Testis (tissue), 3 donors: ENCODE data around the gene KRT7. TPM values are rescaled to one million over a fixed set of nuclear protein-coding genes. Genes with fewer than 3 reads are reported as not detected.

ENCODE experiments used
- DNase-seq: peaks from one replicate; pipeline ENCODE4 v3.0.0-alpha.2; 2019
- H3K27ac ChIP-seq, 2 donors: fragments of 200-600 bp; sonication (generic); one replicate each; pipeline ENCODE4 v1.5.1; 2019
- H3K27me3 ChIP-seq: fragments of 200-600 bp; sonication (generic); one replicate; pipeline ENCODE4 v1.5.1; 2019
- H3K36me3 ChIP-seq: fragments of 200-600 bp; sonication (generic); one replicate; pipeline ENCODE4 v1.5.1; 2017; ENCODE audit warnings: low read depth; ENCODE audit errors: missing control alignments
- H3K4me1 ChIP-seq: fragments of 200-600 bp; sonication (generic); one replicate; pipeline ENCODE4 v1.5.1; 2019
- H3K4me3 ChIP-seq, 2 donors: fragments of 200-600 bp; sonication (generic); one replicate each; pipeline ENCODE4 v1.5.1; 2017 to 2019
- H3K9me3 ChIP-seq: fragments of 200-600 bp; sonication (generic); one replicate; pipeline ENCODE4 v1.5.1; 2017
- POLR2A ChIP-seq: fragments of 450-650 bp; IDR thresholded peaks from one replicate; pipeline ENCODE4 v1.6.1; 2017; ENCODE audit warnings: antibody characterized with exemption, mild to moderate bottlenecking, moderate library complexity
- WGBS, 2 donors: methylation state at CpG; one replicate each; pipeline ENCODE4 v1.1.5; 2018; 5-methylcytosine and 5-hydroxymethylcytosine counted together
- intact Hi-C: fragments of 100-400 bp; cut with DNase I; formaldehyde crosslinking; loops from one replicate; pipeline ENCODE4 v1.15.1; 2023; ENCODE audit warnings: low total_unique reads
- polyA plus RNA-seq: library from polyadenylated mRNA; stranded (reverse); fragments of 350-450 nt; fragmentation: Illumina TruSeq; extraction: RNeasy Lipid Tissue Mini Kit (QIAGEN cat#74804); gene quantifications from one replicate; pipeline ENCODE4 v1.2.3, GENCODE V29; 2014; ENCODE audit warnings: low read depth, low replicate concordance; ENCODE audit not compliant: insufficient read depth
- total RNA-seq, 2 donors: library from RNA; depleted of rRNA; stranded (reverse); fragments of >200 nt; gene quantifications; one replicate each; pipeline ENCODE4 v1.2.3, GENCODE V29; 2016
- TF ChIP-seq, protein P1 (sequence below), 3 experiments: fragments of 450-650 bp in 2 of 3; fragments of 200-600 bp in 1 of 3; sonication (generic) in 1 of 3; IDR thresholded peaks; one replicate each; pipeline ENCODE4 v1.5.1; 2016 to 2019; ENCODE audit warnings: antibody characterized with exemption in 3 of 3, mild to moderate bottlenecking in 2 of 3, moderate library complexity in 1 of 3

The KRT7 gene
- total and polyA plus RNA-seq, 3 donors from 2014 or later: 3.3 to 19.3 (median 6.9) TPM

GRCh38 chr12:52228366-52228765, 4.7 kb upstream of the KRT7 start:
- intact Hi-C loops: no loop called here
- Histone ChIP-seq H3K4me3 (no peak overlapping the region), H3K4me1 (no peaks in the 10 kb centered on the region), H3K9me3 (no peaks in the 10 kb centered on the region), H3K27me3 (no peaks in the 10 kb centered on the region), H3K27ac (no peak overlapping the region), H3K36me3 (no peaks in the 10 kb centered on the region)
- WGBS, 2 donors: 80 to 88% methylated on average over 3 of the region's 3 CpGs
- TF ChIP-seq, protein P1, sequence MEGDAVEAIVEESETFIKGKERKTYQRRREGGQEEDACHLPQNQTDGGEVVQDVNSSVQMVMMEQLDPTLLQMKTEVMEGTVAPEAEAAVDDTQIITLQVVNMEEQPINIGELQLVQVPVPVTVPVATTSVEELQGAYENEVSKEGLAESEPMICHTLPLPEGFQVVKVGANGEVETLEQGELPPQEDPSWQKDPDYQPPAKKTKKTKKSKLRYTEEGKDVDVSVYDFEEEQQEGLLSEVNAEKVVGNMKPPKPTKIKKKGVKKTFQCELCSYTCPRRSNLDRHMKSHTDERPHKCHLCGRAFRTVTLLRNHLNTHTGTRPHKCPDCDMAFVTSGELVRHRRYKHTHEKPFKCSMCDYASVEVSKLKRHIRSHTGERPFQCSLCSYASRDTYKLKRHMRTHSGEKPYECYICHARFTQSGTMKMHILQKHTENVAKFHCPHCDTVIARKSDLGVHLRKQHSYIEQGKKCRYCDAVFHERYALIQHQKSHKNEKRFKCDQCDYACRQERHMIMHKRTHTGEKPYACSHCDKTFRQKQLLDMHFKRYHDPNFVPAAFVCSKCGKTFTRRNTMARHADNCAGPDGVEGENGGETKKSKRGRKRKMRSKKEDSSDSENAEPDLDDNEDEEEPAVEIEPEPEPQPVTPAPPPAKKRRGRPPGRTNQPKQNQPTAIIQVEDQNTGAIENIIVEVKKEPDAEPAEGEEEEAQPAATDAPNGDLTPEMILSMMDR (IDR thresholded peaks at IDR 0.05): no peak
- TF ChIP-seq POLR2A: no peak
- DNase-seq: no peak

GRCh38 chr12:52228931-52229330, 4.1 kb upstream of the KRT7 start:
- no peaks in the 10 kb centered on the region for H3K4me1 ChIP-seq
- H3K4me3 ChIP-seq: no peak overlapping the region
- WGBS, 2 donors: 90 to 100% methylated on average over 2 to 6 of the region's 6 CpGs
- no peaks in the 10 kb centered on the region for H3K36me3 ChIP-seq
- intact Hi-C loops: no loop called here
- DNase-seq: no peak
- no peaks in the 10 kb centered on the region for H3K27me3 ChIP-seq
- no peaks in the 10 kb centered on the region for H3K9me3 ChIP-seq
- TF ChIP-seq, protein P1 (IDR thresholded peaks at IDR 0.05): no peak
- TF ChIP-seq POLR2A: no peak
- H3K27ac ChIP-seq: no peak overlapping the region

GRCh38 chr12:52229836-52230343, 3.2 kb upstream of the KRT7 start:
- Histone ChIP-seq H3K9me3 (no peaks in the 10 kb centered on the region), H3K4me3 (no peak overlapping the region), H3K27me3 (no peaks in the 10 kb centered on the region), H3K4me1 (no peaks in the 10 kb centered on the region), H3K27ac (no peak overlapping the region), H3K36me3 (no peaks in the 10 kb centered on the region)
- TF ChIP-seq, protein P1 (IDR thresholded peaks at IDR 0.05): no peak
- TF ChIP-seq POLR2A: no peak
- no peak for DNase-seq
- WGBS, 2 donors: 78 to 94% methylated on average over 2 of the region's 2 CpGs
- intact Hi-C loops: no loop called here

DNA sequence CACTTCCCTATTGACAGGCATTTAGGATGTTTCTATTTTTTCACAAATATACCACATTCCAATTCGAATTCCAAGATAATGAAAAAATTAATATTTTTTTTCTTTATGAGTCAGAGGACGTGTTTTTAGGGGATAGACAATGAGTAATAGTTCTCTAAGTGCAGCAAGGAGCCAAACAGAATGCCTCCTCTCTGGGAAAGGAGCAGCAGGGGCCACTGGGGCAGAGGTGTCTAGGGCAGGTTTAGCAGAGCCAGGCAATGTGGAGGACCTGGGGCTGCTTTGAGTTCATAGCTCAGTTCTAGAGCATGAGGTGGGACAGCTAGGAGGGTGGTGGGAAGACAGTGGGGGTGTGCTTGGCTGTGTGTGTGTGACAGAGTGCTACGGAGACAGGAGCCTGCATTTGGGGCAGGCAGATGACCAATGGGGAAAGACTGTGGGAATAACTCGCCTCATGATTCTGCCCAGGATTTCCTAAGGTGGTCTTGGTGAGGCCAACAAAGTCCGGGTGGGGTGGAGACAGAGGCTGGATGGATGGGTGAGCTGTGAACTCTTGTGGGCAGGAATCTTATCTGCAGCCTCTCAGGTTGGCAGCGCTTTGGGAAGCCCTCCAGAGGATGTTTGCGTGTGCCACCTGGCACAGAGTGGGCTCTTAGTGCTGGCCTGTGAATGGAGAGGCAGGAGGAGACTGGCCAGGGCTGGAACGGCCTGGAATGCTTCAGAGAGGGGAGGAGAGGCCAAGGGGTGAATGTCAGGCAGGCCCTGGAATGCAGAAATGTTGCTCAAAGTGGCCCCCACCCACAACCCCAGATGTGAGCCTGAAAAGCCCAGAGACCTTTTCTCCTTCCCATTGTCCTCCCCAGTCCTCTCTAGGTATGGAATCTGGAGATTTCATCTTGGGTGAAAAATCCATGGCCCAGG, 2.4 kb upstream of the KRT7 start:
- H3K27ac ChIP-seq: no peak overlapping the region
- 71 to 72% methylated on average over 6 to 8 of the region's 8 CpGs for WGBS, 2 donors
- H3K9me3 ChIP-seq: no peaks in the 10 kb centered on the region
- TF ChIP-seq, protein P1 (IDR thresholded peaks at IDR 0.05): no peak
- no peak for TF ChIP-seq POLR2A
- no peak overlapping the region for H3K4me3 ChIP-seq
- no peaks in the 10 kb centered on the region for H3K27me3 ChIP-seq
- intact Hi-C loops: no loop called here
- H3K4me1 ChIP-seq: no peaks in the 10 kb centered on the region
- no peaks in the 10 kb centered on the region for H3K36me3 ChIP-seq
- no peak for DNase-seq
